CD1c-positive myeloid dendritic cell (primary cell): ENCODE data around the gene RAB36.

ENCODE experiments used
- DNase-seq: peaks from one replicate; pipeline ENCODE4 v3.0.0-alpha.2; 2016; ENCODE audit errors: extremely low spot score

Gene RAB36

GRCh38 chr22:23108249-23109078 lies 36.8 kb upstream of the RAB36 start:
- no peak for DNase-seq

- no peak for DNase-seq
These were observed 36.3 kb upstream of the RAB36 start for GRCh38 chr22:23109079-23109347.

- no peak for DNase-seq
These were observed 35.8 kb upstream of the RAB36 start for GRCh38 chr22:23109441-23109978.

GRCh38 chr22:23110190-23110921 lies 34.9 kb upstream of the RAB36 start:
- no peak for DNase-seq

- no peak for DNase-seq
These were observed 34.3 kb upstream of the RAB36 start for GRCh38 chr22:23110922-23111527.

- no peak for DNase-seq
These were observed 32.7 kb upstream of the RAB36 start for GRCh38 chr22:23112472-23113012.

GRCh38 chr22:23113067-23113846 lies 32.0 kb upstream of the RAB36 start:
- no peak for DNase-seq

GRCh38 chr22:23113847-23114720 lies 31.2 kb upstream of the RAB36 start:
- DNase-seq, result no peak

GRCh38 chr22:23114721-23115020 lies 30.6 kb upstream of the RAB36 start:
- no peak for DNase-seq

GRCh38 chr22:23115369-23115768 lies 29.9 kb upstream of the RAB36 start:
- no peak for DNase-seq

GRCh38 chr22:23115825-23116494 lies 29.3 kb upstream of the RAB36 start:
- DNase-seq, result no peak

- no peak for DNase-seq
These were observed 28.6 kb upstream of the RAB36 start for GRCh38 chr22:23116506-23117263.

- DNase-seq, result no peak
These were observed 28.0 kb upstream of the RAB36 start for GRCh38 chr22:23117275-23117674.

- no peak for DNase-seq
These were observed 27.2 kb upstream of the RAB36 start for GRCh38 chr22:23117891-23118646.

- DNase-seq, result no peak
These were observed 26.4 kb upstream of the RAB36 start for GRCh38 chr22:23118647-23119493.

GRCh38 chr22:23119494-23120414 lies 25.5 kb upstream of the RAB36 start:
- DNase-seq, result no peak

GRCh38 chr22:23120415-23120899 lies 24.8 kb upstream of the RAB36 start:
- no peak for DNase-seq
